Activated effector memory CD4-positive, alpha-beta T cell treated with anti-CD3 and anti-CD28 coated beads, Interleukin-2, amount 50 U/mL, for 16 hours (primary cell): ENCODE results near the gene COL27A1.

ENCODE experiments used
- DNase-seq: peaks from one replicate; pipeline ENCODE4 v3.0.0-alpha.2; 2020

COL27A1 gene

GRCh38 chr9:114207845-114208244 lies 52.5 kb downstream of the COL27A1 start:
- DNase-seq = no peak

- no peak for DNase-seq
These were observed 53.8 kb downstream of the COL27A1 start for GRCh38 chr9:114209151-114209550.

GRCh38 chr9:114210136-114210535 lies 54.8 kb downstream of the COL27A1 start:
- no peak for DNase-seq

GRCh38 chr9:114210691-114211276 lies 55.4 kb downstream of the COL27A1 start:
- DNase-seq = no peak

GRCh38 chr9:114212826-114213225 lies 57.5 kb downstream of the COL27A1 start:
- no peak for DNase-seq

GRCh38 chr9:114213566-114213965 lies 58.2 kb downstream of the COL27A1 start:
- DNase-seq = no peak

- DNase-seq = no peak
These were observed 58.8 kb downstream of the COL27A1 start for GRCh38 chr9:114214181-114214580.

- no peak for DNase-seq
These were observed 59.5 kb downstream of the COL27A1 start for GRCh38 chr9:114214686-114215414.

- DNase-seq = no peak
These were observed 60.7 kb downstream of the COL27A1 start for GRCh38 chr9:114216081-114216480.

- no peak for DNase-seq
These were observed 61.6 kb downstream of the COL27A1 start for GRCh38 chr9:114216976-114217375.

- no peak for DNase-seq
These were observed 63.2 kb downstream of the COL27A1 start for GRCh38 chr9:114218264-114219120.

- DNase-seq = no peak
These were observed 64.8 kb downstream of the COL27A1 start for GRCh38 chr9:114220061-114220541.

- no peak for DNase-seq
These were observed 66.5 kb downstream of the COL27A1 start for GRCh38 chr9:114221706-114222465.

- no peak for DNase-seq
These were observed 68.4 kb downstream of the COL27A1 start for GRCh38 chr9:114223564-114224246.

GRCh38 chr9:114224247-114224610 lies 68.9 kb downstream of the COL27A1 start:
- no peak for DNase-seq

- DNase-seq = no peak
These were observed 70.3 kb downstream of the COL27A1 start for GRCh38 chr9:114225561-114226212.

GRCh38 chr9:114226246-114227055 lies 71.1 kb downstream of the COL27A1 start:
- DNase-seq = no peak

- no peak for DNase-seq
These were observed 72.1 kb downstream of the COL27A1 start for GRCh38 chr9:114227288-114228015.

- no peak for DNase-seq
These were observed 72.9 kb downstream of the COL27A1 start for GRCh38 chr9:114228016-114228808.
